ENCODE measurements around the gene NUFIP2.

GRCh38 chr17:29279397-29280070 is 14.4 kb downstream of the NUFIP2 start:
- no peak for TF ChIP-seq CTCF (IDR thresholded peaks at IDR 0.05)
- no peak for TF ChIP-seq EZH2 (IDR thresholded peaks at IDR 0.05)
- TF ChIP-seq EZH2phosphoT487 (IDR thresholded peaks at IDR 0.05) = no peak
